ENCODE results near the gene FBLN7.

Gene FBLN7

DNA sequence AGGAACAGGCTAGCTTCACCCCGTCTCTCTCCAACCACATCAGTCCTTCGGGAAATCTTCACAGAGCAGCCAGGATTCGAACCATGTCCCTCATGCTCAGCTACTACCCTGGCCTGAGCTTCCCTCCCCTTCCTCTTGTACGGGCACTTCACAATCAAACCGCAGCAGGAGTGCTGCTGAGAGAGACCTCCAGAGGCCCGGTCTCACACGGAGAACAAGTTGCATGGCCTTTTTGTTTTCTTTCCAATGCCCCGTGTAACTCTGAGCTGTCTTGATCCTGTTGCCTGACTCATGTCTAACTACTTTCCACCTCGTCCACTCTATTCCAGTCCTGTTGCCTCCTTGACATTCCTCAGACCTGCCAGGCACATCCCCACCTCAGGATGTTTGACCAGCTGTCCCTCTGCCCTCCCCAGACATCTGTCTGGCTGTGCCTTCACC lies 25.4 kb downstream of the FBLN7 start:
- no peak for DNase-seq (ENCODE audit: low read depth)
- TF ChIP-seq, protein P1, sequence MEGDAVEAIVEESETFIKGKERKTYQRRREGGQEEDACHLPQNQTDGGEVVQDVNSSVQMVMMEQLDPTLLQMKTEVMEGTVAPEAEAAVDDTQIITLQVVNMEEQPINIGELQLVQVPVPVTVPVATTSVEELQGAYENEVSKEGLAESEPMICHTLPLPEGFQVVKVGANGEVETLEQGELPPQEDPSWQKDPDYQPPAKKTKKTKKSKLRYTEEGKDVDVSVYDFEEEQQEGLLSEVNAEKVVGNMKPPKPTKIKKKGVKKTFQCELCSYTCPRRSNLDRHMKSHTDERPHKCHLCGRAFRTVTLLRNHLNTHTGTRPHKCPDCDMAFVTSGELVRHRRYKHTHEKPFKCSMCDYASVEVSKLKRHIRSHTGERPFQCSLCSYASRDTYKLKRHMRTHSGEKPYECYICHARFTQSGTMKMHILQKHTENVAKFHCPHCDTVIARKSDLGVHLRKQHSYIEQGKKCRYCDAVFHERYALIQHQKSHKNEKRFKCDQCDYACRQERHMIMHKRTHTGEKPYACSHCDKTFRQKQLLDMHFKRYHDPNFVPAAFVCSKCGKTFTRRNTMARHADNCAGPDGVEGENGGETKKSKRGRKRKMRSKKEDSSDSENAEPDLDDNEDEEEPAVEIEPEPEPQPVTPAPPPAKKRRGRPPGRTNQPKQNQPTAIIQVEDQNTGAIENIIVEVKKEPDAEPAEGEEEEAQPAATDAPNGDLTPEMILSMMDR (IDR thresholded peaks at IDR 0.05; ENCODE audit: low read depth, low read length, missing control alignments), result no peak
- H3K4me3 ChIP-seq (ENCODE audit: low read depth, low read length), result no peak overlapping the region

- TF ChIP-seq, protein P1 (IDR thresholded peaks at IDR 0.05; ENCODE audit: low read depth, low read length, missing control alignments), result no peak
- no peak for DNase-seq (ENCODE audit: low read depth)
- no peak overlapping the region for H3K4me3 ChIP-seq (ENCODE audit: low read depth, low read length)
Observed at GRCh38 chr2:112164876-112165275, 26.7 kb downstream of the FBLN7 start.

DNA sequence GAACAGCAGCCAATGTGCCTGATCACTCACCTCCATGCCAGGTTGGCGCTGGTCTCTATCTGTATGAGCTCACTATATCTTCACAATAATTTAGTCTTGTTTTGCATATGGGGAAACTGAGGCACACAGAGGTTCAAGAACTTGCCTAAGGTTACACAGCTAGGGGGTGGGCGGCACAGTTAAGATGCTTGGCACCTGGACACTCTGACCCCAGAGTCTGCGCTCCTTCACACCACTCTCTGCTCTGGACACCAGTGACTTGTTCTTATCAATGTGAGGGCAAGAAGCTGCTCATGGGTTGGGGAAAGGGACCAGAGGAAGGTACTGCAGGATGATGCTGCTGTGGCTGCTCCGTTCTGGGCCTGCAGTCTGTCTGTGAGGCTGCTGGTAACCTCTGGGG lies 27.1 kb downstream of the FBLN7 start:
- DNase-seq (ENCODE audit: low read depth), result no peak
- TF ChIP-seq, protein P1 (IDR thresholded peaks at IDR 0.05; ENCODE audit: low read depth, low read length, missing control alignments), result no peak
- no peak overlapping the region for H3K4me3 ChIP-seq (ENCODE audit: low read depth, low read length)

DNA sequence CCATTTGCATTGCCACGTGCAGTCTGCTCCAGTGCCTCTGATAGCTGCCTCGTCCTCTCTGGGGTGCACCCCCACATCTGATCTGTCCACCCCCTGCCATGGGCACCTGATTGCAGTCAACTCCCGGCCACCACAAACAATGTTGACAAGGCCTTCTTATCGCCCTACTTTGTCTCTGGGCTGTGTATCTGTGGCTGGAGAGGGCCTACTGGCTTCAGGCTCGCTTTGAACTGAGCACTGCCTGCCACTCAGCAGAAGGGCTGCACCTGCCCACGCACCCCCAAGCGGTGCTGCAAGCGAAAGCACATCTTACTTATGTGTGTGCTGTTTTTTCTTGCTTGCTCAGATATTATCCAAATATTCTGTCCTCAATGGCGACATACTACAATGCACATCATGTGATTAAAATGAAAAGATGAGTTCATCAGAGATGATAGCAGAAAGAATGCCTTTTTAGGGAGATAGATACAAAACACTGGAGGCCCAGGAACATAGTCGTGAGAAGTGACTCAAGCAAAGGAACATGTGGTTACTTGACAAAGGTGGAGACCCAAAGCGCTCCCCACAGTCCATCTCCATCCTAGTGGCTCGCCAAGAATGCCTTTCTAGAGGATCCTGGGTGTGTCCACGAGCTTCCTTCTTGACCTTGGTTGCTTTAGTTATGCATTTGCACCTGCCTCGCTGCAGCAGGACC lies 28.8 kb downstream of the FBLN7 start:
- H3K4me3 ChIP-seq (ENCODE audit: low read depth, low read length), result no peak overlapping the region
- TF ChIP-seq, protein P1 (IDR thresholded peaks at IDR 0.05; ENCODE audit: low read depth, low read length, missing control alignments), result no peak
- DNase-seq (ENCODE audit: low read depth), result no peak

DNA sequence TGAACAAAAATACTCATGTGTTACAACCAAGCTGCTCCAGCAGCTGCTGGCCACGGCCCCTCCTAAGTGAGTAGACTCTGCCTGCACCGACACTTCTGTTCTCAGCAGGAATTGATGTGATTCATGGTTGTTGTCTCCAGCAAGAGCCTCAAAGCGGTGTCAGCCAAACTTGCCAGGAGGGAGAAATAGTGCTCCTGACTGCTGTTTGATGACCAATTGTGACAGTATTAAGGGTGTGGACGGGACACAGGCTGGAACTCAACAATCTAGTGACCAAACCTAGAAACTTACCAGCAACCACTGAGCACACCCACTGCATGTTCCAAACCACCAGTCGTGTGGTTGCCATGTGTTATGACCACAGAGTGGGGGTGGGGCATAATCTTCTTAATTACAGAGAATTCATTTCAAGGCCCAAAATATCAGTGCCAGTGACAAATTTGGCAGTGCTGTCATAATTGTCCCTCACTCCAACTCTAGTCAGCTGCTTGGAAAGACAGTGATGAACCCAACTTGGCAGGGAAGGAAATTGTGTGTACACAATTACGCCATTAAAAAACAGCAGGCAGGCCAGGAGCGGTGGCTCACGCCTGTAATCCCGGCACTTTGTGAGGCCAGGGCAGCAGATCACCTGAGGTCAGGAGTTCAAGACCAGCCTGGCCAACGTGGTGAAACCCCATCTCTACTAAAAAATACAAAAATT lies 30.4 kb downstream of the FBLN7 start:
- H3K4me3 ChIP-seq (ENCODE audit: low read depth, low read length), result no peak overlapping the region
- TF ChIP-seq, protein P1 (IDR thresholded peaks at IDR 0.05; ENCODE audit: low read depth, low read length, missing control alignments), result no peak
- no peak for DNase-seq (ENCODE audit: low read depth)

DNA sequence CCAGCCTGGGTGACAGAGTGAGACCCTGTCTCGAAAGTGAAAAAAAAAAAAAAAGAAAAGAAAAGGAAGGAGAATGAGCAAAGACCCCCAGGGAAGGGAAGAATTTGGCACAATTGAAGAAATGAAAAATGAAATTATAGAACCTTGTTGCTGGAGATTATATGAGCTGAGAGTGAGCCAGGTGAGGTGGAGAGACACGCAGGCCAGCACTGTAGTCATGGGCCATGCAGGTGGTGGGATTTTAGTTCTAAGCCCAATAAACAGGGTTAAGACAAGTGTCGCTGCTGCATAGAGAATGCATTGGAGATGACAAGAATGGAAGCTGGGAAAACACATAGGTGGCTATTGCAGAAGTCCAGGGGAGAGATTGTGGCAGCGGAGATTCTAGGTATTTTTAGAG lies 32.3 kb downstream of the FBLN7 start:
- TF ChIP-seq, protein P1 (IDR thresholded peaks at IDR 0.05; ENCODE audit: low read depth, low read length, missing control alignments), result no peak
- no peak for DNase-seq (ENCODE audit: low read depth)
- H3K4me3 ChIP-seq (ENCODE audit: low read depth, low read length), result no peak overlapping the region
